LNCaP clone FGC (cell line): ENCODE data around the gene PCCA.
"Not testable (repeated sequence)": the region's sequence is repeated elsewhere in the genome, so short reads cannot be mapped to it uniquely, and the experiment has no call there.

ENCODE experiments used
- DNase-seq: peaks from one replicate; pipeline ENCODE4 v3.0.0-alpha.2; 2011; ENCODE audit warnings: low read depth
- H3K4me3 ChIP-seq: 2 replicates; pipeline ENCODE4 v1.5.1; 2011; ENCODE audit warnings: mild to moderate bottlenecking, low read depth, low read length, control low read depth
- TF ChIP-seq, protein P1 (sequence below): IDR thresholded peaks from 2 replicates; pipeline ENCODE4 v1.5.1; 2012; ENCODE audit warnings: mild to moderate bottlenecking; ENCODE audit not compliant: control insufficient read depth, insufficient read depth; ENCODE audit errors: extremely low read depth

PCCA gene

DNA sequence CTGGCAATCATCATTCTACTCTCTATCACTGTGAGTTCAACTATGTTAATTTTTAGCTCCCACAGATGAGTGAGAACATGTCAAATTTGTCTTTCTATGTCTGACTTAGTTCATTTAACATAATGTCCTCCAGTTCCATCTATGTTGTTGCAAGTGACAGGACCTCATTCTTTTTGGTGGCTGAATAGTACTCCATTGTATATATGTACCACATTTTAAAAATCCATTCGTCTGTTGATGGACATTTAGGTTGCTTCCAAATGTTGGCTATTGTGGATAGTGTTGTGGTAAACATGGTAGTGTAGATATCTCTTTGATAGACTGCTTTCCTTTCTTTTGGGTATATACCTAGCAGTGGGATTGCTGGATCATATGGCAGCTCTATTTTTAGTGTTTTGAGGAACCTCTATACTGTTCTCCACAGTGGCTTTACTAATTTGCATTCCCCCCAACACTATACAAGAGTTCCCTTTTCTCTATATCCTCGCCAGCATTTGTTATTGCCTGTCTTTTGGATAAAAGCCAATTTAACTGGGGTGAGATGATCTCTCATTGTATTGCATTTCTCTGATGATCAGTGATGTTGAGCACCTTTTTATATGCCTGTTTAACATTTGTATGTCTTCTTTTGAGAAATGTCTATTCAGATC, 124.1 kb downstream of the PCCA start:
- no peak overlapping the region for H3K4me3 ChIP-seq
- no peak for DNase-seq
- TF ChIP-seq, protein P1, sequence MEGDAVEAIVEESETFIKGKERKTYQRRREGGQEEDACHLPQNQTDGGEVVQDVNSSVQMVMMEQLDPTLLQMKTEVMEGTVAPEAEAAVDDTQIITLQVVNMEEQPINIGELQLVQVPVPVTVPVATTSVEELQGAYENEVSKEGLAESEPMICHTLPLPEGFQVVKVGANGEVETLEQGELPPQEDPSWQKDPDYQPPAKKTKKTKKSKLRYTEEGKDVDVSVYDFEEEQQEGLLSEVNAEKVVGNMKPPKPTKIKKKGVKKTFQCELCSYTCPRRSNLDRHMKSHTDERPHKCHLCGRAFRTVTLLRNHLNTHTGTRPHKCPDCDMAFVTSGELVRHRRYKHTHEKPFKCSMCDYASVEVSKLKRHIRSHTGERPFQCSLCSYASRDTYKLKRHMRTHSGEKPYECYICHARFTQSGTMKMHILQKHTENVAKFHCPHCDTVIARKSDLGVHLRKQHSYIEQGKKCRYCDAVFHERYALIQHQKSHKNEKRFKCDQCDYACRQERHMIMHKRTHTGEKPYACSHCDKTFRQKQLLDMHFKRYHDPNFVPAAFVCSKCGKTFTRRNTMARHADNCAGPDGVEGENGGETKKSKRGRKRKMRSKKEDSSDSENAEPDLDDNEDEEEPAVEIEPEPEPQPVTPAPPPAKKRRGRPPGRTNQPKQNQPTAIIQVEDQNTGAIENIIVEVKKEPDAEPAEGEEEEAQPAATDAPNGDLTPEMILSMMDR = no peak

DNA sequence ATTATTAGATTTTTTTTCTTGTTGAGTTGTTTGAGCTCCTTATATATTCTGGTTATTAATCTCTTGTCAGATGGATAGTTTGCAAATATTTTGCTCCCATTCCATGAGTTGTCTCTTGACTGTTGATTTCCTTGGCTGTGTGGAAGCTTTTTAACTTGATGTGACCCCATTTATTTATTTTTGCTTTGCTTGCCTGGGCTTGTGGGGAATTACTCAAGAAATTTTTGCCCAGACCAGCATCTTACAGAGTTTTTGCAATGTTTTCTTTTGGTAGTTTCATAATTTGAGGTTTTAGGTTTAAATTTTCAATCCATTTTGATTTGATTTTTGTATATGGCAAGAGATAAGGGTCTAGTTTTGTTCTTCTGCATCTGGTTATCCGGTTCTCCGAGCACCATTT, 124.7 kb downstream of the PCCA start:
- TF ChIP-seq, protein P1 = no peak
- H3K4me3 ChIP-seq = no peak overlapping the region
- DNase-seq = no peak

DNA sequence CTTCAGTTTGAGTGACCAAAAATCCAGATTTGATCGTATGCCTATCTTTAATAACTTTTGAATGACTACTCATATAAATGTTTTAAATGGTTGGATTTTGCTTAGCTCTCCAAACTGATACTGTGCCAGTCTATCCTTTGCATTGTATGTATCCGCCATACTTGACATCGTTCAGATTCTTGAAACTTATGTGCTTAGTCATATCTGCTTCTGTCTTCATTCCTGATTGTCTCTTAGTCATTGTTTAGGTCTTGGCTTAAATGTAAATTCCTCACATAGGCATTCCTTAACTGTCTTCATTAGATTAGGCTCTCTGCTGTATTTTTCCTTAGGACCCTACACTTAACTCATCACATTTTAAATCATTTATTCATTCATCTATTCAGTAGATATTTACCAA, 126.0 kb downstream of the PCCA start:
- TF ChIP-seq, protein P1 = no peak
- no peak for DNase-seq
- no peak overlapping the region for H3K4me3 ChIP-seq

DNA sequence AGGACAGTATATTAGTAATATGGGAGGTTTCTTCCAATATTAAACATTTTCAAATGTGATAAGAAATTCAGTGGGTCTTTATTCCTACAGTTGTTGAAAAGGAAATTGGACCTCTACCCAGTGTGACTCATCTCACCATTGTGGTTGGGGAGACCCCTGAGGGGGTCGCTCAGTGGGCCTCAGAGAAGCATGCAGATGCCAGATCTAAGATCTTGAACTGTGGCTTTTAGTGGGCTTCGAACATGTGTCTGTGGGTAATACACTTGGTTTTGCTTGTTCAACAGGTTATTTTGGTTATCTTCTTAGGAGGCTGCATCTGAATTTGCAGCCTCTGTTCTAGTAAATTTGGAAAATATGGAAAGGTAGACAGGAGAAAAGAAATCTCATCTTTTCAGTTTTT, 132.3 kb downstream of the PCCA start:
- DNase-seq = no peak
- TF ChIP-seq, protein P1 = no peak

GRCh38 chr13:100223966-100224530, 135.2 kb downstream of the PCCA start:
- not testable (repeated sequence) for H3K4me3 ChIP-seq, DNase-seq

More for the DNA sequence above, 132.3 kb downstream of the PCCA start:
- no peak overlapping the region for H3K4me3 ChIP-seq

GRCh38 chr13:100229603-100230002, 140.7 kb downstream of the PCCA start:
- no peak for DNase-seq
- TF ChIP-seq, protein P1 = no peak
- H3K4me3 ChIP-seq = no peak overlapping the region

DNA sequence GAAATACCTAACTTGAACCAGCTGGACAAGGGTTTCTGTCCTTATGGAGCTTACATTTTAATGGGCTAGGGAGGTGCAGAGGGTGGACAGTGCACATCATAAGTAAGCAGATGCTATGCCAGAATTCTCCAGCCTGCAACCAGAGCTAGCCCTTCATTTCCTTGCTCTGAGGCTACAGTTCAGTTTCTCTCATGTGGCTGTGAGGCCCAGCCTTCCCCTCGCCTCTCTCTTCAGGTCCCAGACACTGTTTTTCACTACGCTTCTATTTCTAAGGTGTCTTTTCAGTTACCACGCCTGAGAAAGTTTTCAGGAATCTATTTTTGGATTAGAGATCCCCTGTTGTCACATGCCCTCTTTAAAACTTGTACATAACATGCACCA, 141.9 kb downstream of the PCCA start:
- no peak overlapping the region for H3K4me3 ChIP-seq
- TF ChIP-seq, protein P1 = no peak
- no peak for DNase-seq
